ENCODE data around the gene SREBF2.

SREBF2 gene

GRCh38 chr22:41909310-41910049 lies 76.6 kb downstream of the SREBF2 start:
- no peak for DNase-seq

- peak; percentile 48 for DNase-seq
Measured at GRCh38 chr22:41910050-41911000, 77.4 kb downstream of the SREBF2 start.

GRCh38 chr22:41911001-41911611 lies 78.2 kb downstream of the SREBF2 start:
- DNase-seq: no peak

- DNase-seq: no peak
Measured at GRCh38 chr22:41912338-41913039, 79.6 kb downstream of the SREBF2 start.

- DNase-seq: no peak
Measured at GRCh38 chr22:41913040-41913719, 80.3 kb downstream of the SREBF2 start.

GRCh38 chr22:41913842-41914534 lies 81.1 kb downstream of the SREBF2 start:
- no peak for DNase-seq

- DNase-seq: no peak
Measured at GRCh38 chr22:41914611-41915034, 81.7 kb downstream of the SREBF2 start.

GRCh38 chr22:41915035-41915785 lies 82.3 kb downstream of the SREBF2 start, which contains the start of gene SHISA8:
Gene SHISA8, minus strand, starts transcription at chr22:41915074. Its CDS starts 407 bp downstream, at chr22:41914667.
- DNase-seq: peak; percentile 67

- no peak for DNase-seq
Measured at GRCh38 chr22:41915786-41916493, 83.0 kb downstream of the SREBF2 start.

GRCh38 chr22:41916745-41917358 lies 83.9 kb downstream of the SREBF2 start:
- no peak for DNase-seq

GRCh38 chr22:41917375-41917902 lies 84.5 kb downstream of the SREBF2 start:
- DNase-seq: no peak

- no peak for DNase-seq
Measured at GRCh38 chr22:41917903-41918791, 85.2 kb downstream of the SREBF2 start.

- DNase-seq: peak; percentile 61
Measured at GRCh38 chr22:41919357-41920224, 86.7 kb downstream of the SREBF2 start.

GRCh38 chr22:41920271-41920976 lies 87.5 kb downstream of the SREBF2 start:
- DNase-seq: no peak

- DNase-seq: no peak
Measured at GRCh38 chr22:41922328-41922727, 89.4 kb downstream of the SREBF2 start.

GRCh38 chr22:41922940-41923594 lies 90.2 kb downstream of the SREBF2 start:
- DNase-seq: no peak
